Renal cortex interstitium (tissue), 11 donors: Measurements from ENCODE around the gene CNN3. TPM values are rescaled to one million over a fixed set of nuclear protein-coding genes. Genes with fewer than 3 reads are reported as not detected.
"Not testable (repeated sequence)": the region's sequence is repeated elsewhere in the genome, so short reads cannot be mapped to it uniquely, and the experiment has no call there.

Experiments used
- DNase-seq, 11 donors: peaks; one replicate each; pipeline ENCODE4 v3.0.0-alpha.2; 2013; ENCODE audit warnings: low read depth in 9 of 11, low spot score in 4 of 11; ENCODE audit errors: extremely low read depth in 1 of 11
- polyA plus RNA-seq, 3 donors: library from polyadenylated mRNA; unstranded; fragments of 120-200 nt; gene quantifications; one replicate each; pipeline ENCODE4 v1.2.1, GENCODE V29; 2013; ENCODE audit not compliant: insufficient read length in 3 of 3

The CNN3 gene
- polyA plus RNA-seq, 3 donors: 318 to 380 (median 351) TPM

- no peak for DNase-seq
Measured at GRCh38 chr1:94954263-94955220, 27.6 kb upstream of the CNN3 start.

GRCh38 chr1:94953746-94954145 lies 26.8 kb upstream of the CNN3 start:
- no peak for DNase-seq

GRCh38 chr1:94953107-94953506 lies 26.2 kb upstream of the CNN3 start:
- no peak for DNase-seq

GRCh38 chr1:94952539-94952938 lies 25.6 kb upstream of the CNN3 start:
- DNase-seq: no peak

- no peak for DNase-seq
Measured at GRCh38 chr1:94951509-94952208, 24.7 kb upstream of the CNN3 start.

- DNase-seq: no peak
Measured at GRCh38 chr1:94951046-94951445, 24.1 kb upstream of the CNN3 start.

- no peak for DNase-seq
Measured at GRCh38 chr1:94949681-94950661, 23.1 kb upstream of the CNN3 start.

- DNase-seq: no peak
Measured at GRCh38 chr1:94947437-94947836, 20.5 kb upstream of the CNN3 start.

GRCh38 chr1:94946886-94947285 lies 20.0 kb upstream of the CNN3 start:
- DNase-seq: no peak

- DNase-seq: no peak
Measured at GRCh38 chr1:94942171-94943128, 15.5 kb upstream of the CNN3 start.

- not testable (repeated sequence) for DNase-seq
Measured at GRCh38 chr1:94941480-94941879, 14.6 kb upstream of the CNN3 start.

GRCh38 chr1:94940738-94941137 lies 13.8 kb upstream of the CNN3 start:
- no peak for DNase-seq

GRCh38 chr1:94937820-94938219 lies 10.9 kb upstream of the CNN3 start:
- no peak for DNase-seq

- DNase-seq: no peak
Measured at GRCh38 chr1:94936861-94937620, 10.1 kb upstream of the CNN3 start.

- DNase-seq: no peak
Measured at GRCh38 chr1:94935476-94935875, 8.6 kb upstream of the CNN3 start.

- no peak for DNase-seq
Measured at GRCh38 chr1:94935034-94935433, 8.1 kb upstream of the CNN3 start.

- DNase-seq: no peak
Measured at GRCh38 chr1:94934551-94934950, 7.6 kb upstream of the CNN3 start.
